C4-2B (cell line): Measurements from ENCODE around the gene RP9.
A peak's percentile ranks its signal among the peaks of the same experiment; 100 is the strongest.

Experiments used
- H3K27ac ChIP-seq: fragments of 450-650 bp; 2 replicates; pipeline ENCODE4 v1.5.1; 2017
- ZFX ChIP-seq: fragments of 450-650 bp; IDR thresholded peaks from 2 replicates; pipeline ENCODE4 v1.6.1; 2017
- TF ChIP-seq, protein P1 (sequence below): fragments of 450-650 bp; conservative IDR thresholded peaks from 2 replicates; pipeline ENCODE4 v1.5.1; 2017; ENCODE audit warnings: mild to moderate bottlenecking

Gene RP9

GRCh38 chr7:33109005-33109757 lies at the start of gene RP9:
TSS of gene RP9 (minus strand) at chr7:33109404. CDS start at chr7:33109372, 32 bp downstream.
- H3K27ac ChIP-seq, result peak within 1 kb of the TSS; percentile 72
- peak; percentile 73 for TF ChIP-seq ZFX
- TF ChIP-seq, protein P1, sequence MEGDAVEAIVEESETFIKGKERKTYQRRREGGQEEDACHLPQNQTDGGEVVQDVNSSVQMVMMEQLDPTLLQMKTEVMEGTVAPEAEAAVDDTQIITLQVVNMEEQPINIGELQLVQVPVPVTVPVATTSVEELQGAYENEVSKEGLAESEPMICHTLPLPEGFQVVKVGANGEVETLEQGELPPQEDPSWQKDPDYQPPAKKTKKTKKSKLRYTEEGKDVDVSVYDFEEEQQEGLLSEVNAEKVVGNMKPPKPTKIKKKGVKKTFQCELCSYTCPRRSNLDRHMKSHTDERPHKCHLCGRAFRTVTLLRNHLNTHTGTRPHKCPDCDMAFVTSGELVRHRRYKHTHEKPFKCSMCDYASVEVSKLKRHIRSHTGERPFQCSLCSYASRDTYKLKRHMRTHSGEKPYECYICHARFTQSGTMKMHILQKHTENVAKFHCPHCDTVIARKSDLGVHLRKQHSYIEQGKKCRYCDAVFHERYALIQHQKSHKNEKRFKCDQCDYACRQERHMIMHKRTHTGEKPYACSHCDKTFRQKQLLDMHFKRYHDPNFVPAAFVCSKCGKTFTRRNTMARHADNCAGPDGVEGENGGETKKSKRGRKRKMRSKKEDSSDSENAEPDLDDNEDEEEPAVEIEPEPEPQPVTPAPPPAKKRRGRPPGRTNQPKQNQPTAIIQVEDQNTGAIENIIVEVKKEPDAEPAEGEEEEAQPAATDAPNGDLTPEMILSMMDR, result peak; percentile 96

- no peak overlapping the region for H3K27ac ChIP-seq
- TF ChIP-seq ZFX, result no peak
- TF ChIP-seq, protein P1, result no peak
These were observed 48.6 kb upstream of the RP9 start for GRCh38 chr7:33157781-33158180.

- H3K27ac ChIP-seq, result no peak overlapping the region
- TF ChIP-seq, protein P1, result no peak
- no peak for TF ChIP-seq ZFX
These were observed 48.1 kb upstream of the RP9 start for GRCh38 chr7:33157311-33157710.

- no peak overlapping the region for H3K27ac ChIP-seq
- TF ChIP-seq ZFX, result no peak
- TF ChIP-seq, protein P1, result no peak
These were observed 47.2 kb upstream of the RP9 start for GRCh38 chr7:33156441-33156840.

- no peak overlapping the region for H3K27ac ChIP-seq
- no peak for TF ChIP-seq ZFX
- TF ChIP-seq, protein P1, result no peak
These were observed 46.6 kb upstream of the RP9 start for GRCh38 chr7:33155811-33156210.

DNA sequence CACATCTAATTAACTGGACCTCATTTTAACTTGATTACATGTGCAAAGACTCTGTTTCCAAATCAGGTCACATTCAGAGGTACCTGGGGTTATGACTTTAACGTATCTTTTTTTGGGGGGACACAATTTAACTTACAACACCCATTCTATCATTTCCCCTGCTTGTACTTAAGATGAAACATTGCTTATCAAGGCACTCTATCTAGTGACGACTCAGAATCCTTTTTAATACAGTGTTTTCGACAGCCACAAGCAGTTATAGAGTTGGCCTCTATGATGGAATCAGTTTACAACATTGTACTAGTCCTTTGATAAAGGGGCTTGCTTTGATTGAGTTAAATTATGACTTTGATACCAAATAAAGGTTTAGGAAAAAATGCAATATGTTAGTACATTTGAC lies 42.9 kb upstream of the RP9 start:
- no peak overlapping the region for H3K27ac ChIP-seq
- TF ChIP-seq ZFX, result no peak
- TF ChIP-seq, protein P1, result no peak

GRCh38 chr7:33145156-33145555 lies 36.0 kb upstream of the RP9 start:
- TF ChIP-seq, protein P1, result no peak
- no peak for TF ChIP-seq ZFX
- H3K27ac ChIP-seq, result no peak overlapping the region
